ENCODE results near the gene FBXL16. TPM values are rescaled to one million over a fixed set of nuclear protein-coding genes. Genes with fewer than 3 reads are reported as not detected.

The FBXL16 gene
- total RNA-seq, 4 donors from 2014 or later, result not detected

DNA sequence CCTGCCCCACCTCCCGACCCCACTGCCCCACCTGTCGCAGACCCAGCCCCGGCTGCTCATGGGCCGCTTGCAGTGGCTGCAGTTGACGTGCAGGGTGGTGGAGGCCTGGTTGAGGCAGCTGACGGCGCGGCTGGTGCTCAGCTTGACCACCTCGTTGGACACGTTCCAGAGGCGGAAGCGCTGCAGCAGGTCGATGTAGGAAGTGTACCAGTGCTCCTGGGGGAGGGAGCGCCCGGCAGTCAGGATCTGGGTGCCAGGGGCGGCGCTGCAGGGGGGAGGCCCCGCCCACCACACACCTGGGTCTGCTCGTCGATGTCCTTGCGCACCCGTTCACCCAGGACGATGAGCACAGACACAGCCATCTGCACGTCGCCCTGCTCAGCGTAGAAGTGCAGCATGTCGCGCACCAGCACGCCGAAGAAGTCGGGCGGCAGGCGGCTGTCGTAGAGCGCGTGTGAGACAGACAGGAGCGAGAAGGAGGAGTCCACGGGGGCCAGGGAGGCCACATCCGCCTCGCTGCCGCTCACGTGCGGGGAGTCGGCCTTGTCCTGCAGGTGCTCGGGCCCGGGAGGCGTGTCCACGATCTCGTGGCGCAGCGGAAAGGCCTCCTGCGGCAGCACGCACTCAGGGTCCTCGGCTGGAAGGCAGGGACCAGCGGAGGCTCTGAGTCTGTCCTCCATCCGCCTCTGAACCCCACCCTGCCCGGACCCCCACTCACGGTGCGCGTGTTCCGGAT, 20.5 kb downstream of the FBXL16 start:
- no peak for TF ChIP-seq CTCF (IDR thresholded peaks at IDR 0.05; ENCODE audit: low read depth)

- no peak for TF ChIP-seq CTCF (IDR thresholded peaks at IDR 0.05; ENCODE audit: low read depth)
Observed at GRCh38 chr16:684071-684794, 21.4 kb downstream of the FBXL16 start, which contains the start of gene JMJD8. Gene JMJD8 (minus strand): TSS chr16:684334. CDS start chr16:684319, 15 bp downstream.

- no peak for TF ChIP-seq CTCF (IDR thresholded peaks at IDR 0.05; ENCODE audit: low read depth)
Observed at GRCh38 chr16:683396-684070, 22.1 kb downstream of the FBXL16 start.

GRCh38 chr16:682493-683395, 22.9 kb downstream of the FBXL16 start:
- no peak for TF ChIP-seq CTCF (IDR thresholded peaks at IDR 0.05; ENCODE audit: low read depth)

DNA sequence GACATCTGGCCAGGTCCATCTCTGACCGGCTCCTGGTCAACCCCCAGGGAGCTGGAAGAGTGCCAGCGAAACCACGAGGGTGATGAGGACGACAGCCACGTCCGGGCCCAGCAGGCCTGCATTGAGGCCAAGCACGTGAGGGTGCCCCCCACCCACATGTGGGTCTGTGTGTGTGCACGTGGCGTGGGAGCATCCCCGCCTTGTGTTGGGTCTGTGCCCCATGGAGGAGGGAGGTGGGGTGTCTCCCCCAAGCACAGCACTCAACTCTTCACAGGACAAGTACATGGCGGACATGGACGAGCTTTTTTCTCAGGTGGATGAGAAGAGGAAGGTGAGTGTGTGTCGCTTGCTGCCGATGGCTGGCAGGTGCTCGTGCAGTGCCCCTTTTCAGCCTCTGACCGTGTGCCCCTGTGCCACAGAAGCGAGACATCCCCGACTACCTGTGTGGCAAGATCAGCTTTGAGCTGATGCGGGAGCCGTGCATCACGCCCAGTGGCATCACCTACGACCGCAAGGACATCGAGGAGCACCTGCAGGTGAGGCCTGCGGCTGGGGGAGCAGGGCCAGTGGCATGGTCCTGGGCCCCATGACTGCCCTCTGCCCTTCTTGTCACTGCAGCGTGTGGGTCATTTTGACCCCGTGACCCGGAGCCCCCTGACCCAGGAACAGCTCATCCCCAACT, 23.7 kb downstream of the FBXL16 start:
- no peak for TF ChIP-seq CTCF (IDR thresholded peaks at IDR 0.05; ENCODE audit: low read depth)

DNA sequence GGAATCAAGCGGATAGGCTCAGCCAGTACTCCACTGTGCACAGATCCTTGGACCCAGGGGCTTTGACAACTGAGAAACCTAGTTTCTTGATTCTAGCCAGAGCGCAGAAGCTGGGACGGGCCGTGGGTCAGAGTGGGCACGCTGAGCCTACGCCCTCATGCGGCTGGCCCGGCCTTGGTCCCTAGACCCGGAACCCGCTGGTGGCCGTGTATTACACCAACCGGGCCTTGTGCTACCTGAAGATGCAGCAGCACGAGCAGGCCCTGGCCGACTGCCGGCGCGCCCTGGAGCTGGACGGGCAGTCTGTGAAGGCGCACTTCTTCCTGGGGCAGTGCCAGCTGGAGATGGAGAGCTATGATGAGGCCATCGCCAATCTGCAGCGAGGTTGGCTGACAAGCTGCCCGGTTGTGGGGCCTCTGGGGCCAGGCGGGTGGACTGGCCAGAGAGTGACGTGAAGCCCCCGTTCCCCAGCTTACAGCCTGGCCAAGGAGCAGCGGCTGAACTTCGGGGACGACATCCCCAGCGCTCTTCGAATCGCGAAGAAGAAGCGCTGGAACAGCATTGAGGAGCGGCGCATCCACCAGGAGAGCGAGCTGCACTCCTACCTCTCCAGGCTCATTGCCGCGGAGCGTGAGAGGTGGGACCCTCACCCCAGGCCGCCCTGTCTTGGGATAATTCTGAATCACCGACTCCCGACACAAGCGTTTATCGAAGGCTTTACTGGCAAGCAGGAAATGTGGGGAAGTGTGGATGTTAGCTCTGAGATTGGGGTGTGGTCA, 24.4 kb downstream of the FBXL16 start:
- TF ChIP-seq CTCF (IDR thresholded peaks at IDR 0.05; ENCODE audit: low read depth), result no peak

Measured in subcutaneous adipose tissue (tissue), 4 donors.